ENCODE measurements around the gene VPS37B.

DNA sequence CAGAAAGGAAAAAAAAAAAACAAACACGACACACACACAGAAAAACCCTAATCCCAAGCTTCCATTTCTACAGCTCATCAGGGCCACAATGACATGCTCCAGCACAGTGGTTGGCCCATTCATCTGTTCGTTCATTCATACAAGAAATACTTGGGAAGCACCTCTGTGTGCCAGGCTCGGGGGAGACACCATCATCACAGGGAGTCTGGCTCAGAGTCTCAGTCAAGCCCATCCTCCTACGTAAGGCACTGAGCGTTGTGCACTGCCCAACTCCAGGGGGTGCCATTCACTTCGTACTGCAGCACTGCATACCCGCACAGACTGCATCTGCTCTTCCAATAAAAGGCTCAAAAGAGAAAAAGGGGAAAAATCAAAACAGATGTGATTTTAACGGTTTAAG is 15.3 kb downstream of the VPS37B start:
- TF ChIP-seq CTCF (IDR thresholded peaks at IDR 0.05; ENCODE audit: extremely low read depth in 1 of 2, insufficient read depth in 1 of 2, low read depth in 1 of 2, low read length in 2 of 2) = peak; percentile 22 to 25
- TF ChIP-seq POLR2A (IDR thresholded peaks at IDR 0.05; ENCODE audit: low read depth, low read length) = no peak
- TF ChIP-seq JUN (IDR thresholded peaks at IDR 0.05; ENCODE audit: borderline replicate concordance, insufficient read depth, insufficient read length, low read depth) = no peak
